Aorta (tissue), 5 donors: Measurements from ENCODE around the gene LAMC3. TPM values are rescaled to one million over a fixed set of nuclear protein-coding genes. Genes with fewer than 3 reads are reported as not detected.
"Not testable (repeated sequence)": the region's sequence is repeated elsewhere in the genome, so short reads cannot be mapped to it uniquely, and the experiment has no call there.

ENCODE experiments used
- ATAC-seq: fragments of 200-7000 bp; cut with Tn5 transposase; one replicate; pipeline ENCODE4 v1.9.1; 2022; ENCODE audit warnings: moderate library complexity; ENCODE audit not compliant: low FRiP score
- DNase-seq, 2 donors: peaks; one replicate each; pipeline ENCODE4 v3.0.0-alpha.2; 2020
- H3K27ac ChIP-seq, 2 donors: one replicate each; pipeline ENCODE4 v1.5.1; 2013; ENCODE audit warnings: low read length in 2 of 2, mild to moderate bottlenecking in 2 of 2, moderate library complexity in 2 of 2, control low read depth in 1 of 2, inconsistent platforms in 1 of 2, low read depth in 1 of 2
- H3K27me3 ChIP-seq, 2 donors: one replicate each; pipeline ENCODE4 v1.6.1; 2013; ENCODE audit warnings: control low read depth in 1 of 2, low read length in 1 of 2, mild to moderate bottlenecking in 1 of 2, moderate library complexity in 1 of 2; ENCODE audit not compliant: insufficient read depth in 2 of 2, control insufficient read depth in 1 of 2
- H3K36me3 ChIP-seq, 2 donors: one replicate each; pipeline ENCODE4 v1.6.1; 2013; ENCODE audit warnings: control low read depth in 1 of 2, low read length in 1 of 2, mild to moderate bottlenecking in 1 of 2; ENCODE audit not compliant: insufficient read depth in 2 of 2, control insufficient read depth in 1 of 2
- H3K4me1 ChIP-seq, 2 donors: one replicate each; pipeline ENCODE4 v1.6.1; 2013; ENCODE audit warnings: low read length in 2 of 2, control low read depth in 1 of 2, mild to moderate bottlenecking in 1 of 2, moderate library complexity in 1 of 2; ENCODE audit not compliant: insufficient read depth in 2 of 2, control insufficient read depth in 1 of 2
- H3K4me3 ChIP-seq, 2 donors: one replicate each; pipeline ENCODE4 v1.5.1; 2013; ENCODE audit warnings: low read length in 2 of 2, control low read depth in 1 of 2, mild to moderate bottlenecking in 1 of 2
- H3K9me3 ChIP-seq: one replicate; pipeline ENCODE4 v1.6.1; 2013; ENCODE audit warnings: mild to moderate bottlenecking, low read length; ENCODE audit not compliant: control insufficient read depth
- WGBS, 2 donors: extraction: QIAGEN DNeasy Blood & Tissue Kit; methylation state at CpG; one replicate each; pipeline ENCODE4 v1.1.7; 2013; 5-methylcytosine and 5-hydroxymethylcytosine counted together
- intact Hi-C, 2 donors: fragments of 100-400 bp; cut with DNase I; formaldehyde crosslinking; loops; one replicate each; pipeline versions ENCODE4 v1.14.2 to v1.15.0; 2022
- polyA plus RNA-seq, 2 donors: library from polyadenylated mRNA; stranded (reverse); fragments of 200-250 nt; gene quantifications; one replicate each; pipeline ENCODE4 v1.2.3, GENCODE V29; 2013
- total RNA-seq, 2 donors: library from RNA; stranded (reverse); fragmentation: NEBNext Ultra II Directional; extraction: Animal tissue kit (Norgen Biotek cat#: 25700); gene quantifications; one replicate each; pipeline ENCODE4 v1.2.1, GENCODE V29; 2021
- donor health status: healthy with polysubstance abuse.
- donor health status: Bipolar disorder and iron deficiency.
- donor health status: DM: no; HTN: no; CAD: no.
- donor health status: DM: no; HTN: no; CAD: no.
- donor health status: DM: yes; HTN: yes; CAD: no.

Gene LAMC3
- total and polyA plus RNA-seq, 4 donors, result 0.32 to 1.3 (median 0.74) TPM

GRCh38 chr9:131034268-131034667, 25.3 kb downstream of the LAMC3 start:
- no peaks in the 10 kb centered on the region for H3K27me3 ChIP-seq
- no peaks in the 10 kb centered on the region for H3K36me3 ChIP-seq
- H3K9me3 ChIP-seq, result no peaks in the 10 kb centered on the region
- H3K4me1 ChIP-seq, result no peaks in the 10 kb centered on the region
- no peak for DNase-seq
- no peak overlapping the region for H3K27ac ChIP-seq
- intact Hi-C loops, result no loop called here
- WGBS, 2 donors, result 95 to 97% methylated on average over 14 of the region's 14 CpGs
- H3K4me3 ChIP-seq, result no peak overlapping the region
- ATAC-seq, result no peak

GRCh38 chr9:131034749-131035148, 25.8 kb downstream of the LAMC3 start:
- ATAC-seq, intact Hi-C loops, H3K27me3 ChIP-seq, H3K4me3 ChIP-seq, H3K4me1 ChIP-seq, H3K9me3 ChIP-seq, H3K36me3 ChIP-seq, DNase-seq, H3K27ac ChIP-seq: not testable (repeated sequence)
- WGBS, 2 donors, result 97 to 98% methylated on average over 10 of the region's 10 CpGs

GRCh38 chr9:131035548-131035947, 26.6 kb downstream of the LAMC3 start:
- ATAC-seq (no peak), DNase-seq (no peak)
- no peaks in the 10 kb centered on the region for H3K27me3 ChIP-seq
- intact Hi-C loops, result no loop called here
- no peaks in the 10 kb centered on the region for H3K9me3 ChIP-seq
- H3K36me3 ChIP-seq, result no peaks in the 10 kb centered on the region
- H3K4me3 ChIP-seq, result no peak overlapping the region
- no peak overlapping the region for H3K27ac ChIP-seq
- H3K4me1 ChIP-seq, result no peaks in the 10 kb centered on the region
- 92 to 96% methylated on average over 3 of the region's 3 CpGs for WGBS, 2 donors

- 86 to 91% methylated on average over 22 to 24 of the region's 24 CpGs for WGBS, 2 donors
- Histone ChIP-seq H3K27ac (no peak overlapping the region), H3K4me1 (no peaks in the 10 kb centered on the region), H3K4me3 (no peak overlapping the region), H3K36me3 (no peaks in the 10 kb centered on the region), H3K27me3 (no peaks in the 10 kb centered on the region), H3K9me3 (no peaks in the 10 kb centered on the region)
- no peak for ATAC-seq
- no peak for DNase-seq
- intact Hi-C loops, result no loop called here
Measured at GRCh38 chr9:131036071-131036470, 27.1 kb downstream of the LAMC3 start.

- Histone ChIP-seq H3K9me3 (no peaks in the 10 kb centered on the region), H3K27me3 (no peaks in the 10 kb centered on the region), H3K36me3 (no peaks in the 10 kb centered on the region), H3K4me3 (no peak overlapping the region), H3K4me1 (no peaks in the 10 kb centered on the region), H3K27ac (peak overlapping the region in 1 of 2 donors; percentile 6)
- 38 to 48% methylated on average over 17 of the region's 17 CpGs for WGBS, 2 donors
- peak; percentile 49 for ATAC-seq
- no peak for DNase-seq
- intact Hi-C loops, result no loop called here
Measured at GRCh38 chr9:131036529-131037334, 27.8 kb downstream of the LAMC3 start.

- Histone ChIP-seq H3K27ac (peak overlapping the region in 1 of 2 donors; percentile 6), H3K9me3 (no peaks in the 10 kb centered on the region), H3K36me3 (no peaks in the 10 kb centered on the region), H3K4me1 (no peaks in the 10 kb centered on the region), H3K27me3 (no peaks in the 10 kb centered on the region), H3K4me3 (no peak overlapping the region)
- intact Hi-C loops, result no loop called here
- DNase-seq (no peak), ATAC-seq (peak; percentile 52)
- WGBS, 2 donors, result 36 to 44% methylated on average over 26 of the region's 26 CpGs
Measured at GRCh38 chr9:131037335-131038255, 28.6 kb downstream of the LAMC3 start.

- DNase-seq (no peak), ATAC-seq (no peak)
- intact Hi-C loops, result no loop called here
- WGBS, 2 donors, result 92 to 93% methylated on average over 19 of the region's 19 CpGs
- no peaks in the 10 kb centered on the region for H3K4me1 ChIP-seq
- H3K27me3 ChIP-seq, result no peaks in the 10 kb centered on the region
- H3K36me3 ChIP-seq, result no peaks in the 10 kb centered on the region
- no peaks in the 10 kb centered on the region for H3K9me3 ChIP-seq
- H3K4me3 ChIP-seq, result no peak overlapping the region
- no peak overlapping the region for H3K27ac ChIP-seq
Measured at GRCh38 chr9:131038256-131039128, 29.5 kb downstream of the LAMC3 start.
